Measurements from ENCODE around the gene SEC14L3.

Gene SEC14L3

DNA sequence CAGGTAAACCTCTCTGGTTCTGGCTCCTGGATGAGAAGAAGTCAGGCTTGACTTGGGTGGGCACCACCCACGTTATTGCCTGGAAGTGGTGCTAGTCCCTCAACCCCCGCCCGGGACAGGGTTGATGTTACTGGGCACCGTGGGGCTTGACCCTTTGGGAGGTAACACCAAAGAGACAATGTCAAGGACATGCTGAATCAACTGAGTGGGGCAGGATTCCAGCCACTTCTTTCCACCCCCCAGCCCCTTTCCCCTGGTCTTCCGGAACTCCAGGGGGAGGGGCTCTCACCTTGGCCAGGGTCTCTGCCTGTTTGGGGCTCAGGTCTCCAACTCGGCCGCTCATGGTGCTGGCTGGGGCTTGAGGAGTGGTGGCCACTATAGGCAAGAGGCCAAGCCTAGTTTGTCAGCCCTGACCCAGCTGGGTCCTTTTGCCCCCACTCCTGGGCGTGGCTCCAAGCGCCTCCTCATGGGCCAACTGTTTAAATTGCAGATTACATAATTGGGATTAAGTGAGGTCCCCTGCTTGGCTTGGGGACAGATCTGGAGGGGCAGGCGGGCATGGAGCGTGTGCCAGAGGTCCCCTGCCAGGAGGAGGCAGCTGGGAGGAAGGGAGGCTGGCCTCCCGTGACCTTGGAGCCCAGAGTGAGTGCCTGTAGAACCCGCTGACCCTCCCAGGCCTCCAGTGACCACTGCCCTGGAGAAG lies at the start of gene SEC14L3:
SEC14L3 (minus strand) TSS at position 402 of the 703 bp plus-strand sequence; CDS start at position 343, 59 bp downstream.
- no peak for DNase-seq

DNA sequence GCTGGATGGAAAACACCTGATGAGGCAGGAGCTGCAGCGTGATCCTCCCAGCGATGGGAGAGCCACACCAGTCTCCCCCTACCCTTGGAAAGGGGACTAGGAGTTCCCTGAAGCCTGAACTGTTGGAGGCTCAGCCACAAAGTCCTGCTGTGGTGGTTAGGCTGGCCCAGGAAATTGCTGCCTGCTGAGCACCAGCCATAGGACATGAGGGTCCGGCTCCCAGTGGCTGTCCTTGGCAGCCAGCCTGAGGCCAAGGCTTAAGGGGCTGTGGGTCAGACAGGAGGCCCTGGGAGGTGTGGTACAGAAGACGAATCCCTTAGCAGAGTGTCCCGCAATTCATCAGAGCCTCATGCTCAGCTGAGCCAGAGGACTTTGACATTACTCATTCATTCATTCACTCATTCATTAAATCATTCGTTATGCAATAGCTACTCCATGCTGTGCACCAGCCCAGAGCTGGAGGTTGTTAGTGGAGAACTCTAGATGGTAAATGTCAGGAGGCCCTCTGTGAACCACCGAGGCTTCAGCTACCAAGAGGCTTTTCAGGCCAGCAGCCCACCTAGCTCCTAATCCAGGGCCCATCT lies 48.1 kb upstream of the SEC14L3 start:
- no peak for DNase-seq

DNA sequence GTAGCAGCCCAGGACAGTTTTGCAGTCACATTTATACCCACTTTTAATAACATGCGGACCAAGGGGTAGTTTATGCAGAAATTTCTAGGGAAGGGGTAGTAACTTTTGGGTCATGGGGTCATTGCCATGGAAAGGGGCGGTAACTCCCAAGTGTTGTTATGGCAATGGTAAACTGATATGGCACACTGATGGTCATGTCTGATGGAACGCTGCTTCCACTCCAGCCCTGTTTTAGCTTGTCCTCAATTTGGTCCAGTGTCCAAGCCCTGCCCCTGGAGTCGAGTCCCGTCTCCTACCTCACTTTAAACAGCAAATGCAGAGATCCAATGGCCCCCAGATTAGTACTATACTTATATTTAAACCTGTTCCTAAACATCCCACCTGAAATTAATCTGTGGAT lies 44.9 kb upstream of the SEC14L3 start:
- DNase-seq = no peak

DNA sequence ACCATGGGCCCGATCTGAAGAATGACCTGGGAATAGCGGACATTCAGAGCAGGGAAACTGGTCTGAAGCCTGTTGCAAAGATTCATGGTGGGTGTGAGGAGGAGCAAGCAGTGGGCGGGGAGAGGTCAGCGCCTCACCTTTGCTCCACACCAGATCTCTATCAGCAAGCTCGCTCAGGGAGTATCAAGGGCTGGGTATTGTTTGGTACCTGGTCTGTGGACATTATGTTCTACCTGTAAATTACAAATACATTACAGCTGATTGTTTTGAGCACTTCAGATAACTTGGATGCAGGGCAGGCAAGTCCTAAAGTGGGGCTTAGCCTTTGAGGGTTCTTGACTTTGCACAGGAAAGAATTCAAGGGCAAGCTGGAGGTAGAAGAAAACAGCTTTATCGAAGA lies 44.5 kb upstream of the SEC14L3 start:
- no peak for DNase-seq

DNA sequence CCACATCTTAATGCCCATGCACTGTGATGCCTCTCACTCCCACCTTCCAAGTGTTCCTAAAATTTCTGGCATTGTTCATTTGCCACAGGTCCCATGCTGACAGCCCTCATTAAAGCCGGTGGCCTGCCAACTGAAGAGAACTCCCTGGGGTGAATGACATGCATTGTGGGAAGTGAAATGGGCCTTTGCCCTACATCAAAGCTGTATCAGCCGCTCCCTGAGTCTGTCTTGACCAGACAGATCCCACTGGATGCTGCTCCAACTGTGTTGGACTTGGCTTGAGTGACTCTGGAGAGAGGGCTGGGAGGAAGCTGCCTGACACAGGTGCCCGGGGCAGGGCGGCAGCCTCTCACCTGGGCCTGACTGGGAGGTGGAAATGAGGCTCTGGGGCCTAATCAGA lies 42.4 kb upstream of the SEC14L3 start:
- no peak for DNase-seq

DNA sequence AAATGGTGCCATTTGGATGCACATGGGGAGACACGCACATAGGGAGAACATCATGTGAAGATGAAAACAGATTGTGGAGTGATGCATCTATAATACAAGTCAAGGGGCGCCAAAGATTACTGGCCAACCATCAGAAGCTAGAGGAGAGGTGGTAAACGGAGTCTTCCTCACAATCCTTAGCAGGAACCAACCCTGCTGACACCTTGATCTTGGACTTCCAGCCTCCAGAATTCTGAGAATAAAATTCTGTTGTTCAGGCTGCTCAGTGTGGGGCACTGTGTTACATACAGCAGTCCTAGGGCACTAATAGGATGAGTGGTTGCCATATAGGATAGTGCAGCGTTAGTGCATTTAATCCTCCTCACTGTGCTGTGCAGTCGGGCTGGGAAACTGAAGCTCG lies 41.6 kb upstream of the SEC14L3 start:
- no peak for DNase-seq

DNA sequence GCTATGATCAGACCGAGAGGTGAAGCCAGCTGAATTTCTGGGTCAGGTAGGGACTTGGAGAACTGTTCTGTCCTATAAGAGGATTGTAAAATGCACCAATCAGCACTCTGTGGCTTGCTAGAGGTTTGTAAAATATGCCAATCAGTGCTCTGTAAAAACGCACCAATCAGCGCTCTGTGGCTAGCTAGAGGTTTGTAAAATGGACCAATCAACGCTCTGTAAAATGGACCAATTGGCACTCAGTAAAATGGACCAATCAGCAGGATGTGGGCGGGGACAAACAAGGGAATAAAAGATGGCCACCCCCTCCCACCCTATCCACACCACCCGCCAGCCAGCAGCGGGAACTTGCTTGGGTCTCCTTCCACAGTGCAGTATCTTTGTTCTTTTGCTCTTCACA lies 40.1 kb upstream of the SEC14L3 start:
- DNase-seq = no peak

DNA sequence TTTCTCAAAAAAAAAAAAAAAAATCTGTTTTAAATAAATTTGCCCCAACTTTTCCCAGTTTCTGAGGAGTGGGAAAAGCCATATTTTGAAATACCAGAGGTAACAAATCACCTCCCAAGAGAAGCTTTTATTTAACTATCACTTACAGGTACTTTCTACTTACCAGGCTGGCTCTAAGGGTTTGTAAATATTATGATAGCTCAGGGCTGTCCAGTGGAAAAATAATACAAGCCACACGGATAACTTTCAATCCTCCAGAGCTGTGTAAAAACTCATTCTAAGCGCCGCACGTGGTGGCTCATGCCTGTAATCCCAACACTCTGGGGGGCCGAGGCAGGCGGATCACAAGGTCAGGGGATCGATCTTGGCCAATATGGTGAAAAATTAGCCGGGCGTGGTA lies 39.3 kb upstream of the SEC14L3 start:
- no peak for DNase-seq

DNA sequence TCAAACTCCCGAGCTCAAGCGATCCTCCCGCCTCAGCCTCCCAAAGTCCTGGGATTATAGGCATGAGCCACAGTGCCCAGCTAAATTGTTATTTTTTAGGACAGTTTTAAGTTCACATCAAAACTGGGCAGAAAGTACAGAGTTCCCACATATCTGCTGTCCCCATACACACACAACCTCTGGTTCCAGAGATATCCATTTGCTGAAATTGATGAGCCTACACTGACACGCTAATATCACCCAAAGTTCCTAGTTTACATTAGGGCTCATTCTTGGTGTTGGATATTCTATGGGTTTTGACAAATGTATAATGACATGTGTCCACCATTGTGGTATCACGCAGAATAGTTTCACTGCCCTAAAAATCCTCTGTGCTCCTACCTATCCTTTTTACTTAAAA lies 36.4 kb upstream of the SEC14L3 start:
- DNase-seq = no peak

DNA sequence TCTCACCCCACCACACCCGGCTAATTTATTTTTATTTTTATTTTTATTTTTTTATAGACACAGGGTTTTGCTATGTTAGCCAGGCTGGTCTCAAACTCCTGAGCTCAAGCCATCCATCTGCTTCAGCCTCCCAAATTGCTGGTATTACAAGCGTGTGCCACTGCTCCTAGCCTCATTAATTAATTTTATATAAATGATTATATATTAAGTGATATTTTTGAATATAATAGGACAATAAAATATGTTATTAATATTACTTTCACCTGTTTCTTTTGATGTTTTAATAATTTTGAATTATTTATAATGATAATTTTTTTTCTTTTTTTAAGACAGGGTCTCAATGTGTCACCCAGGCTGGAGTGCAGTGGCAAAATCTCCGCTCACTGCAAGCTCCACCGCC lies 35.9 kb upstream of the SEC14L3 start:
- no peak for DNase-seq

DNA sequence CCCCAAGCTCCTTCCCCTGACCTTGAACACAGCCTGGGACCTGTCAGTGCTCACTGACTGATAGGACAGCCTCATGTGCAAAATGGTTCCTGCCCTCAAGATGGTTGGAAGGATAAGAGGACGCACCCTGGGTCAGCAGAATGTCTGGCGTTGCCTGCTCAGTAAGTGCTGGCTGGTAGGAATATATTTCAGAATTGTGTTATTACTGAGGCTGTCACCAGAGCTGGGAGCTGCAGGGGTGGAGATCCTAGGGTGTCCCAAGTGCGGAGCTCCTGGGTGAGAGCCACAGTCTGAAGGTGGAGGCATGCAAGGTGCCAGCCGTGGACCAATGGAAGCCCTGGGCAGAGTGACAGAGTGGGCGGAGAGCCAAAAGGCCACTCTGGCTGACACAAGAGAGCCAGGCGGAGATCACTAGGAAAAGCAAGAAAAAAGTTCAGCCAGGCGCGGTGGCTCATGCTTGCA lies 34.7 kb upstream of the SEC14L3 start:
- DNase-seq = no peak

DNA sequence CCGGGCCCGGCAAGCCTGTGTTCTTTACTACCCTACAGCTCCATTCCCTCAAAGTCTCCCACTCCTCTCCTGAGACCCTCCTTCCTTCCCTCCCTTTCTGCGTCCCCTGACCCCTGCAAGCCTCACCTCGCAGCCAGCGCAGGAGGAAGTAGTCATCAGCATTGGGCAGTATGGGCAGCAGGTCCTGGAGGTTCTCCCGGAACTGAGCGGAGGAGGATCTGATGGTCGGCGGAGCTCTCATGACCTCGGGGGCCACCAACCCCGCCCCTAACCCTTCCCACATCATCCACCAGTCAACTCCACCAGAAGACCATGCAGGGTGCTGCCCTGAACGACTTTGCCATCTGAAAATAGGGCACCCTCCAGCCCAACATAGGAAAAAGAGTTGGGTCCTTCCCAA lies 31.7 kb upstream of the SEC14L3 start:
- DNase-seq = no peak

DNA sequence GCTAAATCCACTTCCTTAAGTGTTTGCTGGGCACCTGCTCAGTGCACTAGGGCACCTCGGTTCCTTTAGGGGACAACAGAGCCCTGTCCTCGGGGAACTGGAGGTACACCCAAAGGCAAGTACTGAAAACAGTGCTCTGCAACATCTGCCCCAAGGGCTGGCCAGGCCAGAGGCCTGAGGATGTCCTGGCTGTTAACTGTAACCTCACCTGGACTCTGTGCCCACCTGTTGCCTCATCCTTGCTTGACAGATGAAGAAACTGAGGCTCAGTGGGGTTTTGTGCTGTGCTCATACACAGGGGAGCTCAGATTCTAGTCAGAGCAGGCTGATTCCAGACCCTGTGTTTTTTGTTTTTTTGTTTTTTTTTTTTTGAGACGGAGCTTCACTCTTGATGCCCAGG lies 31.1 kb upstream of the SEC14L3 start:
- no peak for DNase-seq

DNA sequence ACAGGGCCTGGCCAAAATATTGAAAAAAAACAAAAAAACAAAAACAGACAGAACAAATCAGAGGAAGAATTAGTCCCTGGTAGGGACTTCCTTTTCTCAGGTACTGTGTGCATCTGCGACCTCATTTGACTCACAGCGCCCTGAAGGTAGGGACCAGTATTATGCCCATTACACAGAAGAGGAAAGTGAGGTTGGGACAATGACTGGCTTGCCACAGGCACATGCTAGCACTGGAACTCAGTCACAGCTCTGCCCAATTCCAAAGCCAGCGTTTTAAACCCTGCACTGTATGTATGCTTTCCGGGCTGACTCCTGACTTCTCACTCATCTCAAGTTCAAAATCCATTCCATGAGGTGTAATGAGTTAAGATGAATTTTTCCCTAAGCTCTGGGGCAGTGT lies 30.3 kb upstream of the SEC14L3 start:
- DNase-seq = no peak

DNA sequence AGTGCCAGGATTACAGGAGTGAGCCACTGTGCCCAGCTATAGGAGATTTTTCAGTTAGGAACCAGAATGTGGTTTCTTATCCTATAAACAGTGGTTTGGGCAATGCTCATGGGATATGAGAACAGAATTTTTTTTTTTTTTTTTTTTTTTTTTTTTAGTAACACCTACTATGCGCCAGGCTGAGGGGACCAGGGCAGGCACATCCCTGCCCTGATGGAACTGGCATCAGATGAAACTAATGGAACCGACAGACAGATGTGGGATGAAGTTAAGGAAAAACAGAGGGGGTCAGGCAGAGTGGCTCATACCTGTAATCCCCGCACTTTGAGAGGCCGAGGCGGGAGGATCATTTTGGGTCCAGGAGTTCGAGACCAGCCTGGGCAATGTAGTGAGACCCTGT lies 28.8 kb upstream of the SEC14L3 start:
- DNase-seq = no peak

DNA sequence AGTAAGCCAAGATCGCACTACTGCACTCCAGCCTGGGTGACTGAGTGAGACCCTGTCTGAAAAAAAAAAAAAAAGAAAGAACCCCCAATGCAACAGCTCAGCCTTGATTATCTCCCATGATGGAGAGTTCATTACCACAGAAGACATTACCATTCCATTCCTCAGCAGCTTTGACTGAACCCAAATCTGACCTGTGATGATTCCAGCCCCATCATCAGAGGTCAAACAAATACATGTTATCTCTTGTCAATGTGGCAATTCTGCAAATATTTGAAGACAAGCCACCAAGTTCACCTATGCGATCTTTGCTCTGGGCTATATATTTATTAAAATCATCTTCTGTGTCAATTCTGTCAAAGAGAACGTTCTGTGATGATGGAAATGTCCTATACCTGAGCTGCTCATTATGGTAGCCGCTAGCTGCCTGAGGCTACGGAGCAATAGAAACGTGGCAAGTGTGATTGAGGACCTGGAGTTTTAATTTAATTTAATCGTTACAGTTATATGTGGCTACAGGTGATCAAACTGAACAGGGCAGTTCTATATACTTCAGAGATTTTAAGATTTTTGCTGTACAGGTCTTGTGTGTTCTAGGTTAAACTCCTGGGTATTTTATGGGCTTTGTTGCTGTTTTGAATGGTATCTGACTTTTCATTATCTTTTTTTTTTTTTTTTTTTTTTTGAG lies 25.8 kb upstream of the SEC14L3 start:
- no peak for DNase-seq

DNA sequence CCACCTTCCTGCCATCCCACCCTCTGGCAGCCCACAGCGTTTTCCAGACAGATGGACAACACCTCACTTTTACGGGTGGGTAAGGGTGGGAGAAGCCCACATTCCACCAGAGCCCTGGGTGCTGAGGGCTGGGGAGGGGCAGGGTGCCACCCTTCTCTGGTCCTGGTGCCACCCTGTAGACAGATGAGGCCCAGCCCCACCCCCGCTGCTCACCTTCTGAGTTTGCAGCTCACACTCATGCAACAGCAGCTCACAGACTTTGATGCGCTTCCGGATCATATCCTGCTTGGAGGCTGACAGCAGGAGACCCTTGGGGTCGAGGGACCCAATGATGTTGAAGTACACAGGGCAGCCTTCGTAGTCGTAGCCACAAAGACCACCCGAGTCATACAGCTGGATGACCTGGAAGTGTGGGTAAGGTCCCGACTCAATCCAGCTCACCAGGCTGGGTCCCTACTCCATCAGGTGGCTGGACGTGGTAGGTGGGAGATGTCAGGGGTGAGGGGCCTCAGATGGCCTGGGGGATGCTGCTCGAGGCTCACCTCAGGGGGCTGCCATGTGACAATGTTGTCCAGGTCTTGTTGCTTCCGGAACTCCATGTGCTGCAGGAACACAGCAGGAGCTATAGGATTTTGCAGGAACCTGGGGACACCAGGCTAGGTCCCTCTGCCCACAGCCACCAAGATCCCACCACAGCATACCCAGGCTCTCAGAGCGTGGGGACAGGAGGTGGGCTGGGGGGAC lies 23.4 kb upstream of the SEC14L3 start:
- no peak for DNase-seq

DNA sequence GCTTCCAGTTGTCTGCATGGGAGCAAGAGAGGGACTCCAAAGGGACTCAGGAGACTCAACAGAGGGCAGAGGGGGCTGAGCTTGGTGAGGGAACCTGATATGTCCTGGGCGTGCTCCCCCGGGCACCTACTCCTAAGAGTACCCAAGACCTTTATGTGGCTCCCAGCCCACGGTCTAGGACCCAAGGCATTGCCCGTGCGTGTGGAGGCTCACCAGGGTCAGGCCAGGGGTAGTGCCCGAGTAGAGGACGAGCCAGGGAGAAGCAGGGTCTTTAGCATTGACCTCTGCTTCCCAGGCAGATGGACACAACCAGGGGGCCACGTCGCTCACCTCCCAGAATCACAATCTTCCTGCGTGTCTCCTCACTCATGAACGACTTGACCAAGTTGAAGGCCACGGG lies 20.3 kb upstream of the SEC14L3 start:
- DNase-seq = no peak

DNA sequence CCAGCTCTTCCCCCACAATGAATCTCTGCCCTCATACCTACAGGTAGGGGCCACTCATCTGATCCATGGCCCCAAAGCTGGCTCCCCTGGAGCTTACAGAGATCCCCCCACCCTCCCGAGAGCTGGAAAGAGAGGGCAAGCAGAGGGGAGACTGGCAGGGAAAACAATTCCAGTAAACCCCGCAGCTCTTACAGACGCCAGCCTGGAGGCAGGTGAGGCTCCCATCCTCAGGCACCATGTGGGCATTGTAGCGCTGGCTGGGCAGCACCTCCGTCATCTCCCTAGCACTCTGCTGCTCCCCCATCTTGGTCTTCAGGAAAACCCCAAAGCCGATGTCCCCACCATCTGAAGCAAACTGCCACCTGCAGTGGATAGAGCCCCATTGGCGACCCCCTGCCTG lies 19.6 kb upstream of the SEC14L3 start:
- no peak for DNase-seq

DNA sequence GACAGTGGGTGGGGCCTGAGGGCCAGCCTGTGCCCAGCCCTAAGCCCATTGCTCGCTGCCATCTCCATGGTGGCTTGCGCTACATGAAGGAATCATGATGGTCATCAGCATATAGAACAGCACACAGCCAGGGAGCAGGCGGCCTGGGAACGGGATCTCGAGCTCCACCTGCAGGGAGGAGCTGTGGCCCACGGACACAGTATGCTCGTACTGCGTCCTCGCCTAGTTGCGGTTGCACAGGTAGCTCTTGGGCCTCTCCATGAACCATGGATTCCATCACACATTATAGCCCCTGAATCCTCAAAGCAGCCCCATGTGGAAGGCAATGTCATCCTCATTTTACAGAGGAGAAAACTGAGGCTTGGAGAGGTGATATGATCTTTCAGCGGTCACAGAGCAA lies 18.6 kb upstream of the SEC14L3 start:
- DNase-seq = peak; percentile 20 to 37

DNA sequence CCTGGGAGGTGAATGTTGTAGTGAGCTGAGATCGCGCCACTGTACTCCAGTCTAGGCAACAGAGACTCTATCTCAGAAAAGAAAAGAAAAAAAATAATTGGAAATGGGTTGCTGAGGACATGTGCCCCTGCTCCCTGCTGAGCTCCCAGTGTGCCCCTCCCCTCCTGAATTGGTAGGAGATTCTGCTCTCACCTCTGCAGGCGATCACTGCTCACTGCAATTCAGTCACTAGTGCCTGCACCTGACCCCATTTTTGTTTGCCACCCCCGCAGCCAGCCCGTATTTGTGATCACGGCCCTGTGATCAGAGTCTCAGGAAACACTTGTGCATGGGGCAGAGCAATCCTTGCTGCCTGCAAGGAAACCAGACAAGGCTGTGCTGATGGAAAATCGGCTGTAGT lies 16.3 kb upstream of the SEC14L3 start:
- no peak for DNase-seq

DNA sequence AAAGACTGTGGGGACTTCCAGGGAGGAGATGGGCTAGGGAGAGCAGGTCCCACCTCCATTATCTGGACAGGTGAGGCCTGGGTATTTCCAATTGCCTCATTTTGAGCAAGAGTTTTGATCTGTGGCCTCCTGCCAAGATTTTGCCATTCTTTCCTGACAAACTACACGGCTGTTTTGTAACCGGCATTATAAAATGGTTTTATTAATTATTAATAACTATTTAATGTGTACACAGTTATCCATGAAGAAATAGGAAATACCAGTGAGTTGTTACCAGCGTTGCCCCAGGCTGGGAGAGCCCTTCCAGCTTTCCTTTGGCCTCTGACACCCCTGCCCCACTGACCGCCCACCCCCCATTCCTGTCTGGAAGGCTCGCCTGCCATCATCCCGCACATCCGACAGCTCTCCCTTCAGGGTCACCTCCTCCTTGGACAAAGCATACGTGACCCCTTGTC lies 14.9 kb upstream of the SEC14L3 start:
- DNase-seq = no peak

DNA sequence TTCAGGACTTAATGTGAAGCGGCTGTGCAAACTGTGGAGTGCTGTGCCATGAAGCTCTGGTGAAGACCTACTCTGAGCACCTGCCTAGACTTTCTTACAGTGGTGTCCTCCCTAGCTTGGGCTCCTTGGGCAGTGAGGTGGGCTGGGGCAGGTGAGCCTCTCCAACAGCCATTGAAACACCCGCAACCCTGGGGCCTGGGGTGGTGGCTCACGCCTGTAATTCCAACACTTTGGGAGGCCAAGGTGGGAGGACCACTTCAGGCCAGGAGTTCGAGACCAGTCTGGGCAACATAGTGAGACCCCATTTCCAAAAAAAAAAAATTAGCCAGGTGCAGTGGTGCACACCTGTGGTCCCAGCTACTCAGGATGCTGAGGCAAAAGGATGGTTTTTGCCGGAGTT lies 14.3 kb upstream of the SEC14L3 start:
- DNase-seq = no peak

Data from SHP77 (cell line).